Measurements from ENCODE around the gene ERFE.

The ERFE gene

DNA sequence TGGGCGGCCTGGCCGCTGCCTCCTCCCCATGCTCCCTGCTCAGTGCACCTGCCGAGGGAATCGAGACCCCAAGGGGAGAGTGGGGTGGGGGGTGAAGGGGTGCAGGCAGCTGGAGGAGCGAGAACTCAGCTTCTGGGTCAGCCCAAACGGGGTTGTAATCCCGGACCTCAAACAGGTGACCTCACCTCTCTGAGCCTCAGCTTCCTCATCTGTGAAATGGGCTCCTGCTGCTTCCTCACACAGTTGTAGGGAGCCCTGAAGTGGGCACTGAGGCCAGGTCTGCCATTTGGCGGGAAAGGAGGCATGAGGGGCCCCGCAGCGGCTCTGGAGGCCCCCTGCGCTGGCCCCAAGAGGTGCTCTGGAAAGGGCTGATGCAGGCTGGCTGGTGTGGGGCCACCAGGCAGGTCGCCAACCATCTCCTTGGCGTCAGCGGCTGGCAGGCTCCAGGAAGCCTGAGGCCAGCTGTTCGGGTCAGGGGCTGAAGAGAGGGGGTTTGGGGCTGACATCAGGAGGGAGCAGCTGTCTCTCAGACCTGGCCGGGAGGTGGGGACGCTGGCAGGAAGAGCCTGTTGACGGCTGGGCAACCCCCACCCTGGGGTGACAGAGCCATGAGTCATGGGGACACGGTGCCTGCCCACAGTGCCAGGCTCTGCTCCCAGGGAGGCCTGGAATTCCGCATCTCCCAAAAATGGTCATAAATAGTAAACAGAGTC, 15.4 kb upstream of the ERFE start:
- Histone ChIP-seq H3K27me3 (ENCODE audit: insufficient read depth, low read length) (no peaks in the 10 kb centered on the region), H3K36me3 (ENCODE audit: insufficient read depth, low read length) (no peaks in the 10 kb centered on the region), H3K9ac (ENCODE audit: low read depth, low read length) (no peak overlapping the region), H3K4me1 (ENCODE audit: insufficient read depth, low read length) (no peaks in the 10 kb centered on the region), H3K27ac (ENCODE audit: low read depth, low read length) (no peak overlapping the region), H3K9me3 (ENCODE audit: insufficient read depth, low read depth, low read length) (no peaks in the 10 kb centered on the region), H3K4me3 (ENCODE audit: low read length) (no peak overlapping the region)
- WGBS: 92% methylated on average over 20 of the region's 20 CpGs

DNA sequence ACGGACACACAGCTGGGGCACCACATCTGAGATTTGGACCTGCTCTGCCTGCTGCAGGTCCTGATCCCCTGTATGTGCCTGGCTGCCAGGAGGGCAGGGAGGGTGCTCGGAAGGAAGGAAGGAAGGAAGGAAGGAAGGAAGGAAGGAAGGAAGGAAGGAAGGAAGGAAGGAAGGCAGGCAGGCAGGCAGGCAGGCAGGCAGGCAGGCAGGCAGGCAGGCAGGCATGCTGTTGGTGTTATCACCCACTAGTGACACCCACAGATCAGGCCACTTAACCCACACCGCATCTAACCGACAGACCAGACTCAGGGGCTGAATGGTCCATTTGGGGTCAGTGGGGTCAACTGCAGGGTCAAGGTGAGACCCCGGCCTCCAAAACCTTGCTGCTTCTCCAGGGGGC, 14.5 kb upstream of the ERFE start:
- 91% methylated on average over 5 of the region's 5 CpGs for WGBS
- Histone ChIP-seq H3K36me3 (ENCODE audit: insufficient read depth, low read length) (no peaks in the 10 kb centered on the region), H3K4me3 (ENCODE audit: low read length) (no peak overlapping the region), H3K27ac (ENCODE audit: low read depth, low read length) (no peak overlapping the region), H3K9me3 (ENCODE audit: insufficient read depth, low read depth, low read length) (no peaks in the 10 kb centered on the region), H3K4me1 (ENCODE audit: insufficient read depth, low read length) (no peaks in the 10 kb centered on the region), H3K9ac (ENCODE audit: low read depth, low read length) (no peak overlapping the region), H3K27me3 (ENCODE audit: insufficient read depth, low read length) (no peaks in the 10 kb centered on the region)

DNA sequence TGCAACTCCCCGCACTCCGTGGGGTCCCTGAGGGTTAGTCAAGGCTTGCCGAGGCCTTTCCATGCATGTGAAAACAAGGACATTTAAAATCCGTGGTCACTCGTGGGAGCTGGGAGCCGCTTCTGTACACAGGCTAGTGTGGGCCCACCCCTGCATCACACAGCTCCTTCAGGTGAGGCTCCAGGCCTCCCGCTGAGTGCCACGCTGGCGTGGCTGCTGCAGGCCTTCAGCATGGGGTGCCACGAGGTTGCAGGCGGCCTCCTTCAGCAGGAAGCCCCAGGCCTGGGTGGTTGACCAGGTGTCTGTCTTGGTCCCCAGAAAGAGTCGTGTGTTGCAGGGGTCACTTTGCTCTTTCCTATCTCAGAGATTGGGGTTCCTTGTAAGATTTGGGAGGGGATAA, 13.7 kb upstream of the ERFE start:
- no peaks in the 10 kb centered on the region for H3K9me3 ChIP-seq (ENCODE audit: insufficient read depth, low read depth, low read length)
- no peak overlapping the region for H3K4me3 ChIP-seq (ENCODE audit: low read length)
- H3K36me3 ChIP-seq (ENCODE audit: insufficient read depth, low read length): no peaks in the 10 kb centered on the region
- no peaks in the 10 kb centered on the region for H3K4me1 ChIP-seq (ENCODE audit: insufficient read depth, low read length)
- no peak overlapping the region for H3K9ac ChIP-seq (ENCODE audit: low read depth, low read length)
- no peaks in the 10 kb centered on the region for H3K27me3 ChIP-seq (ENCODE audit: insufficient read depth, low read length)
- WGBS: 85% methylated on average over 12 of the region's 12 CpGs
- no peak overlapping the region for H3K27ac ChIP-seq (ENCODE audit: low read depth, low read length)

DNA sequence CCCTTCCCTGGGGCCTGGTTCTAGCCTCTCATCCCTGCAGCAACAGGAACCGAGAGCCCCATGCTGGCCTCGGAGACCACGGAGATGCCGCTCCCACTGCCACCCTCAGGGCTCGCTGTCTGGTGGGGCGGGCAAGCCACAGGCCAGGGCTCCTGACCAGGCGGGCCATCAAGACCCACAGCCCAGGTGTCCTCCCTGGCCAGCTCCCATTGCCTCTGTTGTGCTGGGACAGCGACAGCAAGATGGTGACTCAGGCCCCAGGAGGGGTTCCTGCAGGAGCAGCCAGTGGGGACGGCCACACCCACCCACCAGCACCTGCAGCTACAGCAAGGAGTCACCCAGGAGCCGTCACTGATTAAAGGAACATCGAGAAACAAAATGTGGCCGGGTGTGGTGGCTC, 12.9 kb upstream of the ERFE start:
- no peaks in the 10 kb centered on the region for H3K4me1 ChIP-seq (ENCODE audit: insufficient read depth, low read length)
- H3K4me3 ChIP-seq (ENCODE audit: low read length): no peak overlapping the region
- H3K36me3 ChIP-seq (ENCODE audit: insufficient read depth, low read length): no peaks in the 10 kb centered on the region
- no peak overlapping the region for H3K27ac ChIP-seq (ENCODE audit: low read depth, low read length)
- no peak overlapping the region for H3K9ac ChIP-seq (ENCODE audit: low read depth, low read length)
- no peaks in the 10 kb centered on the region for H3K9me3 ChIP-seq (ENCODE audit: insufficient read depth, low read depth, low read length)
- no peaks in the 10 kb centered on the region for H3K27me3 ChIP-seq (ENCODE audit: insufficient read depth, low read length)
- 86% methylated on average over 12 of the region's 12 CpGs for WGBS

DNA sequence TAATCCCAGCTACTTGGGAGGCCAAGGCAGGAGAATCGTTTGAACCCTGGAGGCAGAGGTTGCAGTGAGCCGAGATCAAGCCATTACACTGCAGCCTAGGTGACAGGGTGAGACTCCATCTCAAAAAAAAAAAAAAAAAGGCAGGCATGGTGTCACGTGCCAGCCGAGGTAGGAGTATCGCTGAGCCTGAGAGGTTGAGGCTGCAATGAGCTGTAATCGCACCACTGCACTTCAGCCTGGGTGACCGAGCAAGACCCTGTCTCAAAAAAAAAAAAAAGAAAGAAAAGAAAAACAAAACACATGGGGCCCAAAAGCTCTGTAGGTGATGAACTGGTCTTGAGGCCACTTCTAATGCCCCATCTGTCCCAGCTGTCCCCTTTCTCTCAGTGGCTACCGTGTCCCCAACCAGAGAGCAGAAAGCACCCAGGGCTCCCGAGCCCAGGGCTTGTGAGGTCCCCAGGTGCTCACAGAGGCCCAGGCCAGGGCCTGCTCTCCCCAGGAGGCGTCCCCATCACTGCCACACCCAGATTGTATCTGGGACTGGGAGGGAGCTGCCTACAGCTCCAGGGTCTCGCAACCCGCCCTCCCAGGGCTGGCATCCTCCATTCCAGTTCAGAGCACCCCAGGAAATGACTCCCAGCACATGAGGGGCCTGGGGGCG, 11.8 kb upstream of the ERFE start:
- H3K27ac ChIP-seq (ENCODE audit: low read depth, low read length): no peak overlapping the region
- WGBS: 91% methylated on average over 13 of the region's 13 CpGs
- no peaks in the 10 kb centered on the region for H3K4me1 ChIP-seq (ENCODE audit: insufficient read depth, low read length)
- no peaks in the 10 kb centered on the region for H3K9me3 ChIP-seq (ENCODE audit: insufficient read depth, low read depth, low read length)
- H3K36me3 ChIP-seq (ENCODE audit: insufficient read depth, low read length): no peaks in the 10 kb centered on the region
- no peak overlapping the region for H3K9ac ChIP-seq (ENCODE audit: low read depth, low read length)
- H3K4me3 ChIP-seq (ENCODE audit: low read length): no peak overlapping the region
- H3K27me3 ChIP-seq (ENCODE audit: insufficient read depth, low read length): no peaks in the 10 kb centered on the region

DNA sequence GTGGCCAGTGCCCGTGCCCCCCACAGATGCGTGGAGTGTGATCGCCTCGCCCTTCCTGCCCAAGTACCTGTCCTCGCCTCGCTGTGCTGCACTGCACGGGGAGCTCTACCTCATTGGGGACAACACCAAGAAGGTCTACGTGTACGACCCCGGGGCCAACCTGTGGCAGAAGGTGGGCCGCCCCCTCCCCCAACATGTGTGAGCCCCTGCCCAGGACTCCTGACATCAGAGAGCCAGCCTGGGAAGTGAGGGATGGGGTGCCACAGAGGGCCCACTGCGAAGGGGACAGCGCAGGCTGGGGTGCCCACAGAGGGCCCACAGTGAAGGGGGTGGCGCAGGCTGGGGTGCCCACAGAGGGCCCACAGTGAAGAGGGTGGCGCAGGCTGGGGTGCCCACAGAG, 9.8 kb upstream of the ERFE start:
- H3K9me3 ChIP-seq (ENCODE audit: insufficient read depth, low read depth, low read length): no peaks in the 10 kb centered on the region
- no peaks in the 10 kb centered on the region for H3K4me1 ChIP-seq (ENCODE audit: insufficient read depth, low read length)
- 95% methylated on average over 15 of the region's 15 CpGs for WGBS
- no peak overlapping the region for H3K4me3 ChIP-seq (ENCODE audit: low read length)
- no peaks in the 10 kb centered on the region for H3K36me3 ChIP-seq (ENCODE audit: insufficient read depth, low read length)
- H3K27me3 ChIP-seq (ENCODE audit: insufficient read depth, low read length): no peaks in the 10 kb centered on the region
- no peak overlapping the region for H3K27ac ChIP-seq (ENCODE audit: low read depth, low read length)
- H3K9ac ChIP-seq (ENCODE audit: low read depth, low read length): no peak overlapping the region

DNA sequence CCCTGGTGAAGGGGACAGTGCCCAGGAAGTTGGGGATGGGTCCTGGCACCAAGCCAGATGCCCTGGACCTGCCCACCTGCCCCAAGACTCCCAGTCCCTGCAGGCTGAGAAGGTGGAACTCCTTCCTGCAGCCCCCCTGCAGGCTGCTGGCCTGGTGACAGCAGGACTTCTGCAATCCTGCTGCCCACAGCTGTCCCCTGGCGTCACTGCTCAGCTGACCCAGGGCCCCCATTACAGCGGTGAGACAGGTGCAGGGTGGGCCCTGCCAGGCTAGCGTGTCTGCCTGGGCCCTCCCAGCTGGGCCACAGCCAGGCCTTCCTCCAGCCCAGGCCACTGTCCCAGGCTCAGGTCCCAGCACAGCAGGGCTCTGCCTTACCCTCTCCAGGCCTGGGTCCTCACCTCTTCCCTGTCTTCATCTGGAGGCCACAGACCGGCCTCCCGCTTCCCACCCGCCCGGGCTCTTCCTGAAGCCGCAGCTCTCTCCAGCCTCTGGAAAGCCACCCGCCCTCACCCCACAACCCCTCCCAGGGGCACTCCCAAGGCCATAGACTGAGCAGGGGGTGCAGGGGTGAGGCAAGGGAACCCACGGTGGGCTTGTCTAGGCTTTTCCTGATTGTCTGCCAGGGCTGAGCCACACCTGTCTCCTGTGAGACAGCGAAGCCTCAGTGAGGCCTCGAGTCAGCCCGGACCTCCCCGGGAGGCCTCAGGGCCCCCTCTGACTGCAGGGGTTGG, 8.8 kb upstream of the ERFE start:
- no peaks in the 10 kb centered on the region for H3K9me3 ChIP-seq (ENCODE audit: insufficient read depth, low read depth, low read length)
- H3K4me1 ChIP-seq (ENCODE audit: insufficient read depth, low read length): no peaks in the 10 kb centered on the region
- H3K27ac ChIP-seq (ENCODE audit: low read depth, low read length): no peak overlapping the region
- no peaks in the 10 kb centered on the region for H3K27me3 ChIP-seq (ENCODE audit: insufficient read depth, low read length)
- H3K36me3 ChIP-seq (ENCODE audit: insufficient read depth, low read length): no peaks in the 10 kb centered on the region
- no peak overlapping the region for H3K4me3 ChIP-seq (ENCODE audit: low read length)
- 90% methylated on average over 14 of the region's 14 CpGs for WGBS
- H3K9ac ChIP-seq (ENCODE audit: low read depth, low read length): no peak overlapping the region

DNA sequence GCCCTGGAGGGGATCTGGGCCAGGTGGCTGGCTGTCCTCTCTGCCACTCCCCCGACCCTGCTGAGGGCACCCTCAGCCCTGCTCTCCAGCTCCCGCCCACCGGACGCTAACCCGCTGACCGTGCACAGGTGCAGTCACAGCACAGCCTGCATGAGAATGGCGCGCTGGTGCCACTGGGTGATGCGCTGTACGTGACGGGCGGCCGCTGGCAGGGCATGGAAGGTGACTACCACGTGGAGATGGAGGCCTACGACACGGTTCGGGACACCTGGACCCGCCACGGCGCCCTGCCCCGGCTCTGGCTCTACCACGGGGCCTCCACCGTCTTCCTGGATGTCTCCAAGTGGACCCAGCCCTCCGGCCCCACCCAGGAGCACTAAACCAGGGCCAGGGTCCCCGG, 8.1 kb upstream of the ERFE start:
- 95% methylated on average over 25 of the region's 25 CpGs for WGBS
- Histone ChIP-seq H3K4me1 (ENCODE audit: insufficient read depth, low read length) (no peaks in the 10 kb centered on the region), H3K9ac (ENCODE audit: low read depth, low read length) (no peak overlapping the region), H3K4me3 (ENCODE audit: low read length) (no peak overlapping the region), H3K27ac (ENCODE audit: low read depth, low read length) (no peak overlapping the region), H3K36me3 (ENCODE audit: insufficient read depth, low read length) (no peaks in the 10 kb centered on the region), H3K9me3 (ENCODE audit: insufficient read depth, low read depth, low read length) (no peaks in the 10 kb centered on the region), H3K27me3 (ENCODE audit: insufficient read depth, low read length) (no peaks in the 10 kb centered on the region)

DNA sequence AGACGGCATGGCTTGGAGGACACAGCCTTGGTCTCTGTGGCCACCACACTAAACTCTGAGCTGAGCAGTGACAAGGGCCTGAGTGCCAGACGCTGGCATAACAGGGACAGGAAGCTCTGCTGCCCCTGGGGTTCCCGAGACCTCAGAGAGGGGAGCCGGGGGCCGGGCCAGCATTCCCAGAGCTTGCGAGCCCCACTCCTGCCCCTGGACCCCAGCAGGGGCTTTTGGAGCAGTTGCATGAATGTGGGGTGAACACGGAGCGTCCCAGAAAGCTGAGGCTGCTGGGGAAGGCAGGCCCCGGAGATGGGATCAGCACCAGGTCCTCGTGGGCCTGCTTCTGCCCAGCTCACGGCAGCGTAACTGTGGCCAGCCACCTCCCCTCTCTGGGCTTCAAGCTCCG, 7.6 kb upstream of the ERFE start:
- Histone ChIP-seq H3K9me3 (ENCODE audit: insufficient read depth, low read depth, low read length) (no peaks in the 10 kb centered on the region), H3K4me3 (ENCODE audit: low read length) (no peak overlapping the region), H3K4me1 (ENCODE audit: insufficient read depth, low read length) (no peaks in the 10 kb centered on the region), H3K27ac (ENCODE audit: low read depth, low read length) (no peak overlapping the region), H3K36me3 (ENCODE audit: insufficient read depth, low read length) (no peaks in the 10 kb centered on the region), H3K27me3 (ENCODE audit: insufficient read depth, low read length) (no peaks in the 10 kb centered on the region), H3K9ac (ENCODE audit: low read depth, low read length) (no peak overlapping the region)
- WGBS: 87% methylated on average over 13 of the region's 13 CpGs

DNA sequence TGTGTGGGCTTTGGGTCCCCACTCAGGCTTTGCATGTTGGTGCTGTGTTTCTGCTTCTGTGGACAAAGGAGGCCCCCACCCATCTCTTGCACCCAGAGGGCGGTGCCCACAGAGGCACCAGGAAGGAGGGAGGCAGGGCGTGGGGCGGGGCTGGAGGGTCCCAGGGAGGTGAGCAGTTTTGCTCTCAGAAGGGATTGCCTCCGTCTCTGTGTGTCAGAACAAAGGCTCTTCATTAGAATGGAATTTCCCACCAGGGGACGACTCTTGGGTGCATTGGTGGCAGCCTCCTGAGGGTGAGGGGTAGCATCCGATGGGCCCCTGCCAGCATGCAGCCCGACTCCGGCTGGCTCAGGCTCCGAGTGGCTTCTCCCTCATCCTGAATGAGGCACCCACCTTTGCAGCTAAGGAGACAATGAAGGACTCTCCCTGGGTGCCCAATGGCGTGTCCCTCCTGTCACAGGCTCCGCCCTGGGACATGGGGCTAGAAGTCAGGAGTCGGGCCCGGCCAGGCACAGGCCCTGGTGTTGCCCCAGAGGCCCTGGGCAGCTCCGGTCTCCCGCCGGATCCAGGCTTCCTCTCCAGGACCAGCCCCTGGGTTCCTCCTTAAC, 7.0 kb upstream of the ERFE start:
- Histone ChIP-seq H3K27ac (ENCODE audit: low read depth, low read length) (no peak overlapping the region), H3K36me3 (ENCODE audit: insufficient read depth, low read length) (no peaks in the 10 kb centered on the region), H3K27me3 (ENCODE audit: insufficient read depth, low read length) (no peaks in the 10 kb centered on the region), H3K9me3 (ENCODE audit: insufficient read depth, low read depth, low read length) (no peaks in the 10 kb centered on the region), H3K9ac (ENCODE audit: low read depth, low read length) (no peak overlapping the region), H3K4me3 (ENCODE audit: low read length) (no peak overlapping the region), H3K4me1 (ENCODE audit: insufficient read depth, low read length) (no peaks in the 10 kb centered on the region)
- WGBS: 73% methylated on average over 16 of the region's 16 CpGs
